Keratinocyte (primary cell): Measurements from ENCODE around the gene PISD.

ENCODE experiments used
- EZH2 ChIP-seq: IDR thresholded peaks from one replicate; pipeline ENCODE4 v1.6.1; 2012; ENCODE audit warnings: inconsistent platforms, mild to moderate bottlenecking, low read length, moderate library complexity
- TF ChIP-seq, protein P1 (sequence below), 3 experiments: IDR thresholded peaks in 1 of 3; conservative IDR thresholded peaks in 1 of 3; optimal IDR thresholded peaks in 1 of 3; 2 replicates in 2 of 3; 3 replicates in 1 of 3; pipeline versions ENCODE3 to v1.5.1; 2011; ENCODE audit warnings: low read length in 3 of 3, mild to moderate bottlenecking in 3 of 3, moderate library complexity in 2 of 3, control low read depth in 1 of 3, inconsistent platforms in 1 of 3; ENCODE audit not compliant: insufficient read depth in 2 of 3; ENCODE audit errors: extremely low read depth in 1 of 3

- TF ChIP-seq, protein P1, sequence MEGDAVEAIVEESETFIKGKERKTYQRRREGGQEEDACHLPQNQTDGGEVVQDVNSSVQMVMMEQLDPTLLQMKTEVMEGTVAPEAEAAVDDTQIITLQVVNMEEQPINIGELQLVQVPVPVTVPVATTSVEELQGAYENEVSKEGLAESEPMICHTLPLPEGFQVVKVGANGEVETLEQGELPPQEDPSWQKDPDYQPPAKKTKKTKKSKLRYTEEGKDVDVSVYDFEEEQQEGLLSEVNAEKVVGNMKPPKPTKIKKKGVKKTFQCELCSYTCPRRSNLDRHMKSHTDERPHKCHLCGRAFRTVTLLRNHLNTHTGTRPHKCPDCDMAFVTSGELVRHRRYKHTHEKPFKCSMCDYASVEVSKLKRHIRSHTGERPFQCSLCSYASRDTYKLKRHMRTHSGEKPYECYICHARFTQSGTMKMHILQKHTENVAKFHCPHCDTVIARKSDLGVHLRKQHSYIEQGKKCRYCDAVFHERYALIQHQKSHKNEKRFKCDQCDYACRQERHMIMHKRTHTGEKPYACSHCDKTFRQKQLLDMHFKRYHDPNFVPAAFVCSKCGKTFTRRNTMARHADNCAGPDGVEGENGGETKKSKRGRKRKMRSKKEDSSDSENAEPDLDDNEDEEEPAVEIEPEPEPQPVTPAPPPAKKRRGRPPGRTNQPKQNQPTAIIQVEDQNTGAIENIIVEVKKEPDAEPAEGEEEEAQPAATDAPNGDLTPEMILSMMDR (optimal IDR thresholded peaks at IDR 0.05 in 1 of 3, IDR thresholded peaks at IDR 0.05 in 1 of 3, conservative IDR thresholded peaks at IDR 0.05 in 1 of 3; ENCODE audit: extremely low read depth in 1 of 3, insufficient read depth in 2 of 3, low read length in 3 of 3): no peak
- TF ChIP-seq EZH2: no peak
These were observed 39.0 kb downstream of the PISD start for GRCh38 chr22:31622980-31623379.
